Posterior vena cava (tissue), 2 donors: ENCODE results near the gene AXL. TPM values are rescaled to one million over a fixed set of nuclear protein-coding genes. Genes with fewer than 3 reads are reported as not detected.
A peak's percentile ranks its signal among the peaks of the same experiment; 100 is the strongest.
"Not testable (repeated sequence)": the region's sequence is repeated elsewhere in the genome, so short reads cannot be mapped to it uniquely, and the experiment has no call there.

Experiments used
- DNase-seq: peaks from one replicate; pipeline ENCODE4 v3.0.0-alpha.2; 2020; ENCODE audit warnings: low spot score
- intact Hi-C, 2 donors: fragments of 100-400 bp; cut with DNase I; formaldehyde crosslinking; loops; one replicate each; pipeline versions ENCODE4 v1.14.1 to v1.14.2; 2022 to 2023
- total RNA-seq, 2 donors: library from RNA; stranded (reverse); fragmentation: NEBNext Ultra II Directional; extraction: Animal tissue kit (Norgen Biotek cat#: 25700); gene quantifications; one replicate each; pipeline ENCODE4 v1.2.1, GENCODE V29; 2021
- donor health status: DM: yes; HTN: yes; CAD: no.
- donor health status: DM: yes; HTN: yes; CAD: no.

Gene AXL
- total RNA-seq, 2 donors from 2014 or later: 133 to 147 TPM

DNA sequence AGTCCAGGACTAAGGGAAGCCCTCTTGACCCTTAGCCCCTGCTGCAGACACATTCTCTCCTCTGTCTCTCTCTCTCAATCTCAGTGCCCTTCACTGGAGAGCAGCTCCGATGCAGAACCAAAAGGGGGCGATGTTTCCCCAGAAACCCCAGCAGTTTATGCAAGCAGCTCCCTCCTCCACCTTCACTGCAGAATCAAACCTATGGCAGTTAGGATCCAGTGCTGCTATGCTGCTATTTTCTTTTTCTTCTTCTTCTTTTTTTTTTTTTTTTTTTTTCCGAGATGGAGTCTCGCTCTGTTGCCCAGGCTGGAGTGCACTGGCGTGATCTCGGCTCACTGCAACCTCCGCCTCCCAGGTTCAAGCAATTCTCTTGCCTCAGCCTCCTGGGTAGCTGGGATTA, 14.7 kb upstream of the AXL start:
- intact Hi-C loops: loop anchor here in 1 of 2 donors (5.0 kb wide), 1 partner anchor 58 kb away; the partner anchor contains the start of gene HNRNPUL1
- DNase-seq: not testable (repeated sequence)

DNA sequence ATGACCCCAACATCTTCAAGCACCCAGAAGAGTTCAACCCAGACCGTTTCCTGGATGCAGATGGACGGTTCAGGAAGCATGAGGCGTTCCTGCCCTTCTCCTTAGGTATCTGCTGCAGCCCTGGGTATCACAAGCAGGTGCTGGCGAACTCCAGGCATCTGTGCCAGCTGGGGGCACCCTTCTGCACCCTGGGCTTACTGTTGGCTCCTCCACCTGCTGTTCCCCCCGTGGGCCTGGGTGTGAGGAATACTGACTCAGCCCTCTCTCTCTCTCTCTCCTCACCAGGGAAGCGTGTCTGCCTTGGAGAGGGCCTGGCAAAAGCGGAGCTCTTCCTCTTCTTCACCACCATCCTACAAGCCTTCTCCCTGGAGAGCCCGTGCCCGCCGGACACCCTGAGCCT, 13.0 kb upstream of the AXL start:
- DNase-seq: no peak
- intact Hi-C loops: loop anchor here in 1 of 2 donors (5.0 kb wide), 1 partner anchor 56 kb away; the partner anchor contains the start of gene HNRNPUL1

DNA sequence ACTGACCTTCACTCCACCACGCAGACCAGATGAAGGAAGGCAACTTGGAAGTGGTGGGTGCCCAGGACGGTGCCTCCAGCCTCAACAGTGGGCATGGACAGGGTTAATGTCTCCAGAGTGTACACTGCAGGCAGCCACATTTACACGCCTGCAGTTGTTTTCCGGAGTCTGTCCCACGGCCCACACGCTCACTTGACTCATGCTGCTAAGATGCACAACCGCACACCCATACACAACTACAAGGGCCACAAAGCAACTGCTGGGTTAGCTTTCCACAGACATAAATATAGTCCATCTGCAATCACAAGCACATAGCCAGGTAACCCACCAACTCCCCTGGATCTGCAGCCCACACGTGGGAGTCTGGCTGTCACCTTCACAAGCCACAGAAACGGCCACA, 12.6 kb upstream of the AXL start:
- no peak for DNase-seq
- intact Hi-C loops: loop anchor here in 1 of 2 donors (5.0 kb wide), 1 partner anchor 56 kb away; the partner anchor contains the start of gene HNRNPUL1

DNA sequence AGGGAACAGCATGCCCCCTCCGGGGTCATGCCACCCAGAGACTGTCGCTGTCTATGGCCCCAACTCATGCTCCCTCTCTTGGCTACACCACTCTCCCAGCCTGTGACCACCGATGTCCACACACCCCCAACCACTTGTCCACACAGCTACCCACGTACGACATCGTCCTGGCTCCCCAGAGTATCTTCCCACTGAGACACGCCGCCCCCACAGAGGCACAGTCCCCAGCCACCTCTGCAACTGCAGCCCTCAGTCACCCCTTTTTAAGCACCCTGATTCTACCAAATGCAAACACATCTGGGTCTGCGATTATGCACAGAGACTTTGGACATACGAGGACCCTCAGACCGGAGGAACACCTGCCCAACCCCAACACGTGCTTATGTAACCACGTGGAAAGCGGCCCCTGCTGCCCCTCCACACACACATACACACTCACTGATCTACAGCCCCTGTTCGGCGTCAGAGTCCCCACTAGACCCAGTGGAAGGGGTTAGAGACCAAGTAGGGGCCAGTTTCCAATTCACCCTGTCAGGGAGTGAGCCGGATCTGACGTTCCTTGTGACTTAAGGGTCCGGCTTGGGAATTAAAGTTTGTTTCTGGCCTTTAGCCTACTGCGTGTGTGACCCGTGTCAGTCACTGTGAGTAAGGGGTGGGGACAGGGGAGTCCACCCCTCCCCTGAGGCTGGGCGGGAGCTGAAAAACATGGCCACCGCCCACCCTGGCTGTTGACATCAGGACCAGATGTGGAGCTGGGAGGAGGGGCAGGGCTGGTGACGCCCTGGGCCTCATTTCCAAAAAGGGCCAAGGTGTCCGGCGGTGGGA, 11.9 kb upstream of the AXL start:
- intact Hi-C loops: loop anchor here in 1 of 2 donors (5.0 kb wide), 1 partner anchor 55 kb away; the partner anchor contains the start of gene HNRNPUL1
- peak; percentile 91 for DNase-seq

DNA sequence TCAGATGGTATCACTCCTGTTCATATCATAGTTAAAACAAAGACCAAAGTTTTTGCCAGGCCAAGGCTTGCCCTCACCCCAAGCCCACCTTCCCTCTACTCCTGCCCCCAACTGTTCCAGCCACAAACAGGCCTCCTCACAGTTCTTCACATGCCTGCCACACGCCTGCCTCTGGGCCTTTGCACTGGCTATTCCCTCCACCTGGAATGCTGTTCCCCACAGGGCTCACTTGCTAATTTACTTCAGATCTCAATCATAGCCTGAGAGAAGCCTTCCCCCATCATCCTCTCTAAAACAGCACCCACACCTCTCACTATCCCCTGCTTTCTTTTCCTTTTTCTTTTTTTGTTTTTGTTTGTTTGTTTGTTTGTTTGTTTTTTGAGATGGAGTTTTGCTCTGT, 4.9 kb upstream of the AXL start:
- DNase-seq: no peak
- intact Hi-C loops: no loop called here

DNA sequence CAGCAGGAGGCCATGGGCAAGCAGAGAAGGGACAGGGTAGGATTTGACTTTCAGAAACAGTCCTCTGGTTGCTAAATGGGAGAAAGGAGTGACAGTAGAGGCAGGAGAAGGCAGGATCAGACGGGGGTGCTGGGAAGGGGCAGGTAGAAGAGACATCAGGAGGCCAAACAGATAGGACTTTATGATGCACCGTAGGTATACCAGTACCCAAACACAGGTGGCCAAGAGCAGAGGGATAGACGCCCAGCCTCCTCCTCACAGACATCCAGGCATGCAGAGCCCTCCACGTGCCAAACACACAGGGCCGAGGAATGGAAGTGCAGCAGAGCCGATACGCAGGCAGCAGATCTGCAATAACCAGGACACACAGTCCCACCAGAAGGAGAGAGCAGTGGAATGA, 1.3 kb upstream of the AXL start:
- intact Hi-C loops: no loop called here
- no peak for DNase-seq

DNA sequence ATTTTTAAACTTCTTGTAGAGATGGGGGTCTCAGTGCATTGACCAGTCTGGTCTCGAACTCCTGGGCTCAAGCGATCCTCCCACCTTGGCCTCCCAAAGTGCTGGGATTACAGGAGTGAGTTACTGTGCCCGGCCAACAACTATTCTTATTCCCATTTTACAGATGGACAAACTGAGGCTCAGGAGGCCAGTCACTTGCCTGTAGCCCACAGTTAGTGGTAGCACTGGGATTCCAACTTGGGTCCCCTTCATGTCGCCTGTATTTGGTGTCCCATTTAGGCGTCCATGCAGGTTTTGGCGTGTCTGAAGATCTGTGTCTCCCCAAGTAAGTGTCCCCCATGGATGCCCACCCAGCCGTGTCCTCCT, 791 bp upstream of the AXL start:
- intact Hi-C loops: no loop called here
- no peak for DNase-seq

DNA sequence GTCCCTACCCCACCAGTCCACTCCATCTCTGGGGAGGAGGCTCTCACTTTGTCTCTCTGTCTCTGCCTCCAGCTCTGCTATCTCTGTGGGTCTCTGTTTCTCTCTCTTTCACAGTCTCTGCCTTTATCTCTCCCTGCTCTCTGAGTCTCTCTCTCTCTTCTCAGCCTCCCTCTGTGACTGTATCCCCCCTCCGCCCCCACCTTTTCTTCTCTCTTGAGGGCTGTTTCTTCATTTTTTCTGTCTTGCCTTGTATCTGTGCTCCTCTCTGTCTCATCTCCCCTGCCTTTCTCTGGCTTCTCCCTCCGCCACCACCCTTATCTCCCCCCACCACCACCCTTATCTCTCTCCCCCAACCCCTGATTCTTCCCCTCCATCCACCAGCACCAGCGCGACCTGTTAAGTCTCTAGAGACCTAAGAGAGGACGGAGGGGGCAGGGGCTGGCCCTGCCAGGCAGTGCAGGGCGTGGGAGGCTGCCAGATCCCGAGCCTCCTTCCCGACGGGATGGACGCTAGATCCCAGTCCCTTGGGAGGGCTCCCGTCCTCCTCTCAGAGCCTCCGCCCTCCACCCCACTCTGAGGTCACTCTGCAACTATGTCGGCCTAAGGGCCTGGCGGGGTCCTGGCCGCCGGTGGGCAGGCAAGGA, 1.0 kb downstream of the AXL start:
- intact Hi-C loops: no loop called here
- DNase-seq: peak; percentile 87

DNA sequence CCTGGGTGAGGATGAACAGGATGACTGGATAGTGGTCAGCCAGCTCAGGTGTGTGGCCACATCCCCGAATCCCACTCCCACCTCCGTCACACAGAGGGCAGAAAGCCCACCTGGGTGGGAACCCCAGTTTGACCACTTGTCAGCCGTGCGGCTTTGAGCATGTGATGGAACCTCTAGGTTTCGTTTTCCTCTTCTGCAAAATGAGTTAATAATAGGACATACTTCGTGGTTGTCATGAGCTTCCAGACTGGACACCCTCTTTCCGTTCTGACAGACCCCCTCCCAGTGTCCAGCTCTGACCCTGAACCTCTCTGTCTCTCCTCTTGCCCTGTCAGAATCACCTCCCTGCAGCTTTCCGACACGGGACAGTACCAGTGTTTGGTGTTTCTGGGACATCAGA, 1.8 kb downstream of the AXL start:
- intact Hi-C loops: no loop called here
- no peak for DNase-seq

DNA sequence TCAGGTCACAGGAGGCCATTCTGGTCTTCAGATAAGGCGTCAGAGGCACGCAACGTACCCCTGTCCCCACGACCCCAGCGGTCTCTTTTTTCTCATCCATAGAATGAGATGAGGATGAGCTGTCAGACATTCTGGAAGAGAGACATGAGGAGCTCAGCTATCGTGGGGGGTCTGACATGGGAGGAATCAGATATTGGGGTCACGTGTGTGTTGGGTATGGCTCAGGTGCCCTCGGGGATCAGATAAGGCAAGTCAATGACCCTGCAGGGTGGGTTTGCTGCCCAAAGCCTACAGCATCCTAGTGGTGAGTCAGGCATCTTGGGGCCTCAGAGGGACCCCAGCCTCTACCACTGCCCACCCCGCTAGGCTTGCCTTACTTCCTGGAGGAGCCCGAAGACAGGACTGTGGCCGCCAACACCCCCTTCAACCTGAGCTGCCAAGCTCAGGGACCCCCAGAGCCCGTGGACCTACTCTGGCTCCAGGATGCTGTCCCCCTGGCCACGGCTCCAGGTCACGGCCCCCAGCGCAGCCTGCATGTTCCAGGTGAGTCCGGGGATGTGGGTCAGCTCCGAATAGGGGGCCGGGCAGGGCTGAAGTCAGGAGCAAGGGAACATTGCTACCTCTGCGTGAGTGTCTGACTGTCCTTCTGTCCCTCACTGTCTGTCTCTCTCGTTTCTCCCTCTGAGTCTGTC, 2.6 kb downstream of the AXL start:
- intact Hi-C loops: no loop called here
- DNase-seq: no peak

DNA sequence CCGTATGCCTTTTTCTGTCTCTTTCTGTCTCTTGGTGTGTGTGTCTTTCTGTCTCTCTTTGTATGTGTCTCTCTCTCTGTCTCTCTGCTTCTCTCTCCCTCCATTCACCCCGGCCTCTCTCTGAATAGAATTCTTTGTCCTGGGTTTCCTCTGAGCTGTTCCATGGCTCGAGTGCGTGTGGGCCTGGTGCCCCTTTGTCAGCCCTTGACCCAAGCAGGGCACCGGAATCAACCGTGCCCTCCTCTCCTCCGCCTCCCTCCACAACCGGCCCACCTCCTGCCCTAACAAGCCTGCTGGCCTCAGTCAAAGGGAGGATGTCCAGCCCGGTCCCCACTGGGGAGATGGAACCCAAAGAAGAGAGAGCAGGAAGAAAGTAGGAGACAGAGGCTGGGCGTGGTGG, 3.2 kb downstream of the AXL start:
- intact Hi-C loops: no loop called here
- DNase-seq: no peak

DNA sequence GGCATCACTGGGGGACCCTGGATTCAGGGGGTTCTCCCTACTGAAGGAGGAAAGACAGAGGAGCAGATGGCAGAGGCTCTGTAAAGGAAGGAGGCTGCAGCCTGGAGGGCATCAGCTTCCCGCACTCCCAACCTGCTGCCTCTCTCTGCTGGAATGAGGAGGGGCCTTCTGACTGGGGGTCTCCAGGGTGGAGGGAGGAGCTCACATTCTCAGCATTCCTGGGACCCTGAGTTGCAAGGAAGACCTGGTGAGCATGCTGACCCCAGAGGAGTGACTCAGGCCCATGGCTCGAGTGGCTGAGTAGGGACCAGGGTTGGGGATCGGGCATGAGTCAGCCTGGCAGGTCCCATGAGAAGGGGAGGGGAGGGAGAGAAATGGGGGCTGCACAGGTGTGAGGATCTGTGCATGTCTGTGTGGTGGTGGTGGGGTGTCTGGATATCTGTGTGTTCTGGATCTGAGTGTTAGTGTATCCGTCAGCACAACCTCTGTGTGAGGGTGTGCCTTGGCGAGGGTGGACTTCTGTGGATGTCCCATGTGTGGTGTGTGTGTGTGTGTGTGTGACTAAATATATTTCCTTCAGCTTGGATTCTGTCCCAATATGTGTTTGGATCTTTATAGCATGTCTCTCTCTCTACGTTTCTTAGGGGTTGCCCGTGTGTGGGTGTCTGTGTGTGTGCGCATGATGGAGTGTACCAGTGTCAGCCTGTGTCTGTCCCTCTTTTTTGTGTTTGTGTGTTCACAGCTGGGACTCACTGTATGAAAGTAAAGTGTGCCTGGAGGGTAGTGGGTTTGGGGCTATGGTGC, 4.6 kb downstream of the AXL start:
- intact Hi-C loops: no loop called here

DNA sequence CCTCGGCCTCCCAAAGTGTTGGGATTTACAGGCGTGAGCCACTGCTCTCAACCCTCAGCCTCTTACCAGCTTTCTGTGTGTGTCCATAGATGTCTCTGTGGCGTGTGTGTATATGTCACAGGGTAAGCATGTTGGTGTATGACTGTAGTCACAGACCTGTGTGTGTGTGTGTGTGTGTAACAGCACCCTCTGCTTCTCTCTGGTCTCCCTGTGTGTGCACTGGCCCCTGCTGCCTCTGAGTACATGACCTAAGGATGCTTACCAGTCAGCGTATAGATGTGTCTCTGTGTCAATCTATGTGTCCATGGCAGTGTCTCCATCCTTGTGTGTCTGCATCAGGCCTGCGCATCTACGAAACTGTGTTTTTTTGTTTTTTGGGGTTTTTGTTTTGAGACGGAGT, 5.6 kb downstream of the AXL start:
- intact Hi-C loops: no loop called here
- no peak for DNase-seq

More for the DNA sequence above, 4.6 kb downstream of the AXL start:
- no peak for DNase-seq

DNA sequence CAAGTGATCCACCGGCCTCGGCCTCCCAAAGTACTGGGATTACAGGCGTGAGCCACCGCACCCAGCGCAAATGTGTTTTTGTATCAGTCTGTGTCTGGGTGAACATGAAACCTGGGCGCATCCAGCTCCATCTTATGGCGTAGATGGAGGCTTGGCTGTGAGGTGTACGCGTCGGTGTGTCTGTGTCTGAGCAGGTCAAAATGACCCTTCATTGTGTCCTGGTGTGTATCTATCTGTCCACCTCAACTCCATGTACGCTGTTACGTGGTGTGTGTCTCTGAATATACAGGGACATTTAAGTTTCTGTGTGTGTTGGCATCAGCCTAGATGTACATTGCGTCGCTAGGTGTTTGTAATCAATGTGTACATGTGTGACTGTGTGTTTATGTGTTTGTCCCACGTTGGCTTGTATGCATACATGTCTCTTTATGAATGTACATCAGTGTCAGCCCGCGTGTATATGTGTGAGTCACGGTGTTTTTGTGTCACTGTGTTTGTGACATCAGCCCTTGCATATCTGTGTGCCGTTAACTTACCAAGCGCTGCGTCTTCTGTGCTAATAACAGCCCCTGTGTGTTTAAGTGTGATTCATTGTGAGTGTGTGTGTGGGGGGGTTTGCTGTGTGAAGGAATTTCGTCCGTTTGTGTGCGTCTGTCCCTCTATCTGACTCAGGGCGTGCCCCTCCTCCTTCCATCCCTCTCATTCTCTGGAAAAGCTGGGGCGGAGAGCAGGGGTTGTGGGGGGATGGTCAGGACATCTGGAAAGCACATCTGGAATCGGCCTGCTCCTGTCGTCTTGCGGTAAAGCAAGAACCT, 6.4 kb downstream of the AXL start:
- DNase-seq: no peak

DNA sequence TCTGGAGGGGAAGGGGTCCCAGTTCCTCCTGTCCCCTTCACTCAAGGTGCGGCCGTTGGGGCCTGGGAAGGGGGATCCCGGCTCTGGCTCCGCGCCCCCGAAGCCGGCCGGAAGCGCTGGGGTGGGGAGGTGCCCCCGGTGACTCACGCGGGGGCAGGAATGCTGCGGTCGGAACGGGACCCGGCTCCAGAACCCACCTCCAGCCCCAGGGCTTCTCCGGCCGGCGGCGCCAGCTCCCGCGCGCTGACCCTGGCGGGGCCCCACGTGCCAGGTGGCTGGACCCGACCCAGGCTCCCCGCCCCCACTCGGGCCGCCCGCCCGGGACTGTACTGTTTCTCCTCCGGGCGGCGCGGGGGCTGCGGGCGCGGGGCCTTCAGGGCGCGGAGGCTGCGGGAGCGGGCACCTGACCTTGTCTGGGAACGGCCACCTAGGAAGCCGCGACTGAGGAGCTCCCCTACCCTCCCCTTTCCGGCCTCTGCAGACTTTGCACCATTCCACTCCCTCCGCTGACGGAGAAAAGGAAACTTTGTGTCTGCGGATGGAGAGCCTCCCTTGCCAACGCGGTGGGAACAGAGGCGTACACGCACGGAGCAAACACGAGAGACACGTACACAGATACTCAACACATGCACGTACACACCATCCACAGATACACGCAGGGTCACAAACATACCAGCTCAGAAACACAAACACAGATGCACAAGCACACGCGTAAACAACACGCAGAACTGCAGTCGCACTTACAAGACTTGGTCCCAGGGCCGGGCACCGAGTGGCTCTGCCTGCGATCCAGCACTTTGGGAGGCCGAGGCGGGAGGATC, 7.2 kb downstream of the AXL start:
- intact Hi-C loops: no loop called here
- peak; percentile 92 for DNase-seq

More for the DNA sequence above, 6.4 kb downstream of the AXL start:
- intact Hi-C loops: no loop called here

DNA sequence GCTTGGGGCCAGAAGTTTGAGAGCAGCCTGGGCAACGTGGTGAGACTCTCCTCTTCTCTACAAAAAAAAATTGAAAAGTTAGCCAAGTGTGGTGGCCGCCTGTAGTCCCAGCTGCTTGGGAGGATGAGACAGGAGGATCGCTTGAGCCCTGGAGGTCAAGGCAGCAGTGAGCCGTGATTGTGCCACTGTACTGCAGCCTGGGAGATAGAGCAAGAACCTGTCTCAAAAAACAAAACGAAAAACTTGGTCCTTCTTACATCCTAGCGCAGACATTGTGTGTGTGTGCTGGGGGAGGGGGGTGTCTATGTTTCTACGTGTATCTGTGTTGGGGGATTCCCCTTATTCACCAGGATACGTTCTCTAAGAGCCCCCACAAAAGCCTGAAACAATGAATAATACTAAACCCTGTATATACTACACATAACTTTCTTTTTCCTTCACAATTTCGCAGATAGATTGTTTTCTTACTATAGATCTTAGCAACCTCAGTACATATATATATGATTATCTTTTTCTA, 7.9 kb downstream of the AXL start:
- intact Hi-C loops: no loop called here
- DNase-seq: no peak

DNA sequence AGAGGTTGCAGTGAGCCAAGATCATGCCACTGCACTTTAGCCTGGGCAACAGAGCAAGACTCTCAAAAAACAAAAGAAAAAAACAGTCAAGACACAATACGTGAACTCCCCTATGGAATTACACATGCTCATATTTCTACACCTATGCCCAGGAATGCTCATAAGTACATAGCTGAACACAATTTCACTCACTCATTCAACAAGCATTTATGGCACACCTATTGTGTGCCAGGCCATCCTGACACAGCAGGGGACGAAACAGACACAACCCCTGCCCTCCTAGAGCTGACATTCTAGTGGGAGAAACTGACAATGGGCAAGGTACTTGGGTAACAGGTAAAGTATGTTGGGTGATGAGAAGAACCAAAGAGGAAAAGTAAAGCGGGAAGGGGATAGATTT, 9.5 kb downstream of the AXL start:
- intact Hi-C loops: no loop called here
- DNase-seq: no peak
